ENCODE data around the gene HPSE.
"Not testable (repeated sequence)": the region's sequence is repeated elsewhere in the genome, so short reads cannot be mapped to it uniquely, and the experiment has no call there.

Gene HPSE

DNA sequence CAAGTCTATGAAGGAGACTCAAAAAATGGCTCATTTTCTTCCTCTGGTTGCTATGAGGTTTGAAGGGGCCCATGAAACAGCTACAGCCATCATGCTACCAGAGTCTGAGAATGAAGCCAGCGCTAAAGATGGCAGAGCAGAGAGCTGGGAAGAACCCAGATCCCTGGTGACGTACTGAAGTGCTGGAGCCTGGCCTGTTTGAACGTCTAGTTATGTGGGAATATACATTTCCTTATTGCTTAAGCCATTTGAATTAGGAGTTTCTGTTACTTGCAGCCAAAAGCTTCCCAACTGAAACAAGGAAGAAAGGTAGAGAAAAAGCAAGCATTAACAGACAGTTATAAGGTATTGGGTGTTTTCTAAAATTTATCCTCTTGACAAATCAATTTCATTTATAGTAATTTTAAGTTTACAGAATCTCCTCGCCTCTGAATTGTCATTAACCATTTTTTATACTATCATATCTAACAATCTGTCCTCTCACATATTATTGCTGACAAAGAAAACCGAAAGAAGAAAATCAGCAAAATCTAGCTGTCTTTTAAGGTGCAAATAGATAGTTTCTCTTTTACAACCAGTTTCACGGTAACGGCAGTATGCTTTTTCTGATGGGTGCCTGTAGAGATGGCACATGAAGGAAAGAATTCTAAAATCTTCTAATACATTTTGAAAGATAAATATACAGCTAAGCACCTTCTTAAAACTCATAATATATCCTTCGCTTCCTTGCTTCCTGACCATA lies 41.2 kb downstream of the HPSE start:
- Histone ChIP-seq H3K27ac (no peak overlapping the region), H3K9me3 (no peaks in the 10 kb centered on the region), H3K27me3 (no peaks in the 10 kb centered on the region), H3K4me3 (ENCODE audit: low read depth in 1 of 2, low read length in 1 of 2) (no peak overlapping the region), H3K4me1 (ENCODE audit: control insufficient read depth in 1 of 2, insufficient read depth in 1 of 2, low read depth in 1 of 2, low read length in 1 of 2) (no peaks in the 10 kb centered on the region), H3K36me3 (no peaks in the 10 kb centered on the region)
- TF ChIP-seq, protein P1, sequence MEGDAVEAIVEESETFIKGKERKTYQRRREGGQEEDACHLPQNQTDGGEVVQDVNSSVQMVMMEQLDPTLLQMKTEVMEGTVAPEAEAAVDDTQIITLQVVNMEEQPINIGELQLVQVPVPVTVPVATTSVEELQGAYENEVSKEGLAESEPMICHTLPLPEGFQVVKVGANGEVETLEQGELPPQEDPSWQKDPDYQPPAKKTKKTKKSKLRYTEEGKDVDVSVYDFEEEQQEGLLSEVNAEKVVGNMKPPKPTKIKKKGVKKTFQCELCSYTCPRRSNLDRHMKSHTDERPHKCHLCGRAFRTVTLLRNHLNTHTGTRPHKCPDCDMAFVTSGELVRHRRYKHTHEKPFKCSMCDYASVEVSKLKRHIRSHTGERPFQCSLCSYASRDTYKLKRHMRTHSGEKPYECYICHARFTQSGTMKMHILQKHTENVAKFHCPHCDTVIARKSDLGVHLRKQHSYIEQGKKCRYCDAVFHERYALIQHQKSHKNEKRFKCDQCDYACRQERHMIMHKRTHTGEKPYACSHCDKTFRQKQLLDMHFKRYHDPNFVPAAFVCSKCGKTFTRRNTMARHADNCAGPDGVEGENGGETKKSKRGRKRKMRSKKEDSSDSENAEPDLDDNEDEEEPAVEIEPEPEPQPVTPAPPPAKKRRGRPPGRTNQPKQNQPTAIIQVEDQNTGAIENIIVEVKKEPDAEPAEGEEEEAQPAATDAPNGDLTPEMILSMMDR (IDR thresholded peaks at IDR 0.05): no peak

DNA sequence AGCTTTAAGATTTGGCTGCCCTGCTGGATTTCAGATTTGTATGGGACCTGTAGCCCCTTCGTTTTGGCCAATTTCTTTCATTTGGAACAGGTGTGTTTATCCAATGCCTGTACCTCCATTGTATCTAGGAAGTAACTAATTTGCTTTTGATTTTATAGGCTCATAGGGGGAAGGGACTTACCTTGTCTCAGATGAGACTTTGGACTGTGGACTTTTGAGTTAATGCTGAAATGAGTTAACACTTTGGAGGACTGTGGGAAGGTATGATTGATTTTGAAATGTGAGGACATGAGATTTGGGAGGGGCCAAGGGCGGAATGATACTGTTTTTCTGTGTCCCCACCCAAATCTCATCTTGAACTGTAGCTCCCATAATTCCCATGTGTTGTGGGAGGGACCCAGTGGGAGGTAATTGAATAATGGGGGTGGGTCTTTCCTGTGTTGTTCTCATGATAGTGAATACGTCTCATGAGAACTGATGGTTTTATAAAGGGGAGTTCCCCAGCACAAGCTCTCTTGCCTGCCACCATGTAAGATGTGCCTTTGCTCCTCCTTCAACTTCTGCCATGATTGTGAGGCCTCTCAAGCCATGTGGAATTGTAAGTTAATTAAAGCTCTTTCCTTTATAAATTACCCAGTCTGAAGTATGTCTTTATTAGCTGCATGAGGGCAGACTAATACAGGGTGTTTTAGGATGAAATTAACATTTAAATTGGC lies 44.4 kb downstream of the HPSE start:
- H3K4me1 ChIP-seq (ENCODE audit: control insufficient read depth in 1 of 2, insufficient read depth in 1 of 2, low read depth in 1 of 2, low read length in 1 of 2): peaks cover 13 to 14% of the 10 kb centered on the region in 2 experiments
- not testable (repeated sequence) for H3K4me3 ChIP-seq (ENCODE audit: low read depth in 1 of 2, low read length in 1 of 2); H3K36me3 ChIP-seq; H3K27me3 ChIP-seq; H3K27ac ChIP-seq; H3K9me3 ChIP-seq

DNA sequence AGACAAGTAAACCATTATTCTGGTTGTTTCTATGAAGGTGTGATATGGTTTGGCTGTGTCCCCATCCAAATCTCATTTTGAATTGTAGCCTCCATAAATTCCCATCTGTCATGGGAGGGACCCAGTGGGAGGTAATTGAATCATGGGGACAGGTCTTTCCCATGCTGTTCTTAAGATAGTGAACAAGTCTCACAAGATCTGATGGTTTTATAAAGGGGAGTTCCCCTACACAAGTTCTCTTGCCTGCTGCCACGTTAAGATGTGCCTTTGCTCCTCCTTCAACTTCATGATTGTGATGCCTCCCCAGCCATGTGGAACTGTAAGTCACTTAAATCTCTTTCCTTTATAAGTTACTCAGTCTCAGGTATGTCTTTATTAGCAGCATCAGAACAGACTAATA lies 46.3 kb downstream of the HPSE start:
- not testable (repeated sequence) for H3K9me3 ChIP-seq; H3K27me3 ChIP-seq; H3K36me3 ChIP-seq; H3K4me3 ChIP-seq (ENCODE audit: low read depth in 1 of 2, low read length in 1 of 2); H3K27ac ChIP-seq
- H3K4me1 ChIP-seq (ENCODE audit: control insufficient read depth in 1 of 2, insufficient read depth in 1 of 2, low read depth in 1 of 2, low read length in 1 of 2): peaks cover 22 to 23% of the 10 kb centered on the region in 2 experiments

DNA sequence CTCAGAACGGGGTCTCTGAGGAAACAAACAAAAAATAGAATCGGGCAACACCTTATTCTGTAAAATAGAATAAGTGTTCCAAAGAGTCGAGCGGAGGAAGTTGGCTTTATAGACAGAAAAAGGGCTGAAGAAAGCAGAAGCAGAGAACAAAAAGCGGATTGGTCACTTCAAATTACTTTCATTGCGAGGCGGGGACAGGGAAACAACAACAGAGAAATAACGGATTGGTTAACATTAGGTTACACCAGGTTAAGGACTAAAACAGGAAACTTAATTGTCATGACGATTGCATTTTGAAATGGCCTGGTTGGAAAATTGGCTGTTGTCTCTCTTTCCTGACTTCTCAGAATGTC lies 49.6 kb downstream of the HPSE start:
- no peaks in the 10 kb centered on the region for H3K27me3 ChIP-seq
- H3K4me1 ChIP-seq (ENCODE audit: control insufficient read depth in 1 of 2, insufficient read depth in 1 of 2, low read depth in 1 of 2, low read length in 1 of 2): peaks cover 44 to 45% of the 10 kb centered on the region in 2 experiments
- TF ChIP-seq, protein P1 (IDR thresholded peaks at IDR 0.05): no peak
- peak overlapping the region; percentile 99 for H3K27ac ChIP-seq
- H3K9me3 ChIP-seq: no peaks in the 10 kb centered on the region
- peak overlapping the region; percentile 74 to 85 for H3K4me3 ChIP-seq (ENCODE audit: low read depth in 1 of 2, low read length in 1 of 2)
- H3K36me3 ChIP-seq: no peaks in the 10 kb centered on the region

DNA sequence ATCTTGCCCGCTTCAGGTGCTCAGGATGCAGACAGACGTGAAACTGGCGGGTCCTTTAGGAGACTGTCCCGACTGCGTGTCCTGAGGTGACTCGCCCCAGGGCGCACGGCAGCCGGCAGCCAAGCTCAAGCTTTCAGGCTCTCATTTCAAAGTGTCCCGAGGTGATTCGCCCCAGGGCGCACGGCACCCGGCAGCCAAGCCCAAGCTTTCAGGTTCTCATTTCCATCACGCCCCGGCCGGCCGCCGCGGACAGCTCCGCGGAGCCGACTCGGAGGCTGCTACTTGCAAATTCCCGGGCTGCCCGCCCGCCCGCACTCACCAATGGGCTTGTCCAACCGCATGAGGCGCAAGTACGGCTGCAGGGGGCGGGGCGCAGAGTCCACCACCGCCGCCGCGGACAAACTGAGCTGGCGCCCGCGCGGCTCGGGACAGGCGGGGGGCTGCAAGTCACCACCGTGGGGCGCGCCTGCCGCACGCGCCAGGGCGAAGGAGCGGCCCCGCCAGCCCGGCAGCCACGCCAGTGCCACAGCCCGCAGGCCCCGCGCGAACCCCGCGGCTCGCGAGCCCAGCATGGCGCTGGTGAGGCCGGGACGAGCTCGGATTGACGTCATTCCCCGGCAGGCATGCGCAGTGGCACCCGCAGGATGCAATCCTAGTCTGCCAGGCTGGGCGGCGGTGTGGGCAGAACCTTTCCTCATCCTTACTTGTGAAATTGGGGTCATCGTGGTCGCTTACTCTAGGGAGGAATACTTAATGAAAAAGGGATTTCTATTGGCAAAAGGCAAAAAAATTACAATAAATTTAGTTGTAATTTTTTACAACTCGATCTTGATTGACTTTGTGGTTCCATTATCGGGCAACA lies 50.2 kb downstream of the HPSE start, which contains the start of gene COQ2:
COQ2 (minus strand) TSS at position 606 of the 862 bp plus-strand sequence; CDS start at position 572, 34 bp downstream.
- peaks cover 44 to 45% of the 10 kb centered on the region in 2 experiments for H3K4me1 ChIP-seq (ENCODE audit: control insufficient read depth in 1 of 2, insufficient read depth in 1 of 2, low read depth in 1 of 2, low read length in 1 of 2)
- TF ChIP-seq, protein P1 (IDR thresholded peaks at IDR 0.05): peak; percentile 68
- H3K36me3 ChIP-seq: no peaks in the 10 kb centered on the region
- peak within 1 kb of the TSS; percentile 74 to 85 for H3K4me3 ChIP-seq (ENCODE audit: low read depth in 1 of 2, low read length in 1 of 2)
- H3K27me3 ChIP-seq: no peaks in the 10 kb centered on the region
- H3K27ac ChIP-seq: peak within 1 kb of the TSS; percentile 99
- H3K9me3 ChIP-seq: no peaks in the 10 kb centered on the region

DNA sequence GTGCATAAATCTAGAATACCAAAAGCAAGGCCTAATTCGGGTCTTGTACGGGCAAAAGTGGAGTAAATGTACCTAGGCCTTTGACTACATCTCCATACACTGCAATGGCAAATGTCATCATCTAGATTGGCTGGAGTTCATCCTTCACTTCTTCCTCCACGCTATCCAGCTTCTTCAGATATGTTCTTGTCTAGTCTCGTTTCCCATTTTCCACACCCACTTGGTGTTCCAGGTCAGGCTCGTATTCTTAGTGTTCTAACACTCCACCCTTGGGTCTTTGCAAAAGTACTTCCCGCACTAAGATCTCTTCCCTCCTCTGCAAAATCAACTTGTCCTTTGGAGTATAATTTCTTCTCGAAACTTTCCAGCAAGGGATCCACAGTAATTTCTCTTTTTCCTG lies 51.5 kb downstream of the HPSE start:
- Histone ChIP-seq H3K27ac (peak overlapping the region; percentile 0), H3K4me3 (ENCODE audit: low read depth in 1 of 2, low read length in 1 of 2) (peak overlapping the region in 1 of 2 experiments; percentile 85), H3K4me1 (ENCODE audit: control insufficient read depth in 1 of 2, insufficient read depth in 1 of 2, low read depth in 1 of 2, low read length in 1 of 2) (peaks cover 44 to 45% of the 10 kb centered on the region in 2 experiments)

More for the DNA sequence above, 51.5 kb downstream of the HPSE start:
- Histone ChIP-seq H3K27me3 (no peaks in the 10 kb centered on the region), H3K36me3 (peaks cover 6% of the 10 kb centered on the region), H3K9me3 (no peaks in the 10 kb centered on the region)
- TF ChIP-seq, protein P1 (IDR thresholded peaks at IDR 0.05): no peak
